ENCODE data around the gene ZFHX2.

The ZFHX2 gene

DNA sequence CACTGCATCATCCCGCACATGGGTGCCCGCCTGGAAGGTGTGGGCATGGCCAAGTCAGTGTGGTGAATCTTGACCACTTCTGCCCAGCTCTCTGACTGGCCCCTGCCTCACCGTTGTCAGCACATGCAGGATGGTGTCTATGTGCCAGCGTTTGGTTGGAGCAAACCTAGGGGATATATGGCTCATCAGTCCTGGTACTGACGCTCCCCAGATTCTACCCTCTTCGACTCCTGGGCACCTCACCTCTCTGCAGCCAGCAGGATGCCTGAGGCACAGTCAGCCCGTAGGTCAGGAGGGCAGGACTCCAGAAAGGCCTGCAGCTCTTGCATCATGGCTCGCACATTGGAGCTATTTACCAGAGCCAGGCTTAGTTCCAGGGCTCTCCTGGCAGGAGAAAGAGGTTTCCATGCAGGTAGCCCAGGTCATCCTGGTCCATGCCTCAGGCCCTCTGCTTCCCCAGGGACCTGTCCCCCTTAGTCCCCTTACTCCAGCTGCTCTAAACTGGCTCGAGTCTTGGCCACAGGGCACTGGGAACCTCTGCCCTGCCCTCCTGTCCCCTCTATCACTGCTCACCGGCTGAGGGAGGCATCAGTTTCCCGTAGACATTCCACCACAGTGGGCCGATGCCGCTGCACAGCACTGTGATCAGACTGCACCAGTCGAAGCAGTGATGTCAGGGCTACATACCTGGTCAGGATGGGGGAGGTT is 12.1 kb upstream of the ZFHX2 start:
- no peak overlapping the region for H3K27ac ChIP-seq (ENCODE audit: low read length)
- H3K4me3 ChIP-seq (ENCODE audit: low read depth in 1 of 2, low read length in 2 of 2), result no peak overlapping the region
- H3K9me3 ChIP-seq (ENCODE audit: insufficient read depth, low read length, severe bottlenecking), result no peaks in the 10 kb centered on the region
- peaks cover 27% of the 10 kb centered on the region for H3K4me1 ChIP-seq (ENCODE audit: insufficient read depth, low read length)
- H3K9ac ChIP-seq (ENCODE audit: low read depth, low read length), result no peak overlapping the region
- H3K79me2 ChIP-seq (ENCODE audit: insufficient read depth, low read length), result peaks cover 19% of the 10 kb centered on the region
- DNase-seq (no peak), ATAC-seq (ENCODE audit: insufficient read depth, low read depth) (no peak)
- H3K4me2 ChIP-seq (ENCODE audit: insufficient read depth, low read length), result no peak overlapping the region
- H2AFZ ChIP-seq (ENCODE audit: low read depth, low read length), result no peak overlapping the region
- no peak for TF ChIP-seq EZH2 (IDR thresholded peaks at IDR 0.05; ENCODE audit: borderline replicate concordance, low read depth, low read length, severe bottlenecking)
- TF ChIP-seq, protein P1, sequence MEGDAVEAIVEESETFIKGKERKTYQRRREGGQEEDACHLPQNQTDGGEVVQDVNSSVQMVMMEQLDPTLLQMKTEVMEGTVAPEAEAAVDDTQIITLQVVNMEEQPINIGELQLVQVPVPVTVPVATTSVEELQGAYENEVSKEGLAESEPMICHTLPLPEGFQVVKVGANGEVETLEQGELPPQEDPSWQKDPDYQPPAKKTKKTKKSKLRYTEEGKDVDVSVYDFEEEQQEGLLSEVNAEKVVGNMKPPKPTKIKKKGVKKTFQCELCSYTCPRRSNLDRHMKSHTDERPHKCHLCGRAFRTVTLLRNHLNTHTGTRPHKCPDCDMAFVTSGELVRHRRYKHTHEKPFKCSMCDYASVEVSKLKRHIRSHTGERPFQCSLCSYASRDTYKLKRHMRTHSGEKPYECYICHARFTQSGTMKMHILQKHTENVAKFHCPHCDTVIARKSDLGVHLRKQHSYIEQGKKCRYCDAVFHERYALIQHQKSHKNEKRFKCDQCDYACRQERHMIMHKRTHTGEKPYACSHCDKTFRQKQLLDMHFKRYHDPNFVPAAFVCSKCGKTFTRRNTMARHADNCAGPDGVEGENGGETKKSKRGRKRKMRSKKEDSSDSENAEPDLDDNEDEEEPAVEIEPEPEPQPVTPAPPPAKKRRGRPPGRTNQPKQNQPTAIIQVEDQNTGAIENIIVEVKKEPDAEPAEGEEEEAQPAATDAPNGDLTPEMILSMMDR (IDR thresholded peaks at IDR 0.05; ENCODE audit: borderline replicate concordance, extremely low read depth, low read length, poor library complexity, severe bottlenecking), result no peak
- peaks cover 6% of the 10 kb centered on the region; the same call in 1 of the 2 replicates for H4K20me1 ChIP-seq (ENCODE audit: insufficient read depth, low read length)
- peaks cover 80% of the 10 kb centered on the region for H3K36me3 ChIP-seq (ENCODE audit: insufficient read depth, low read length)
- H3K27me3 ChIP-seq (ENCODE audit: insufficient read depth, low read length, poor library complexity), result no peaks in the 10 kb centered on the region

DNA sequence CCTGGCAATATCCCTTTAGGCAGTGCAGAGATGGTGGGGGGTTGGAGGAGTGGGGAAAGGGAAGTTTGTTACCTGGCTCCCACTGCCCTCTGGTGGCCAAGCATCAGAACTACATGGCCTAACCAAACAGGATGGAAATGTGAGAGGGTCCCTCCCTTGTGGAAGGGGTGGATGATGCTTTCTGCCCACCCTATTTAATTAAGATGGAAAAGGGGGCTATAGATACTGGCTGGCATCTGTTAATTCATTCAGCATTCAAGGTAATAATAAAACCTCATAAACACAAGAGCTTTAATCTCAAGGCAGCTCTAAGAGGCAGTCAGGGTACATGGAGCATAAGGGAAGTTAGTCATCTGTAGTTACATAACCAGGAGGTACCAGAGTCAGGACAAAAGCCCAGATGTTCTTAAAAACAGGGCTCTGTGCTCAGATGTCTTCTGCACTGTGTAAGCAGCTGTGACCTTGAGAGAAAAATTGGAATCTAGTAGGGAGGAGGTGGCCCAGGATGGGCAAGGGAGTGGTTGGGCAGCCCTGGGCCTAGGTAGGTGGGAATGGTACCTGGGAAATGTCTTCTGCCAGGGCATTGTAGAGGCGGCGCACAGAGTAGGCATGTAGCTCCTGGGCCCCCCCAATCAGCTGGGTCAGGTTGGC is 11.4 kb upstream of the ZFHX2 start:
- peaks cover 25% of the 10 kb centered on the region for H3K4me1 ChIP-seq (ENCODE audit: insufficient read depth, low read length)
- H3K27me3 ChIP-seq (ENCODE audit: insufficient read depth, low read length, poor library complexity), result no peaks in the 10 kb centered on the region
- DNase-seq (peak; percentile 71), ATAC-seq (ENCODE audit: insufficient read depth, low read depth) (peak; percentile 44)
- H4K20me1 ChIP-seq (ENCODE audit: insufficient read depth, low read length), result peaks cover 6% of the 10 kb centered on the region; the same call in 1 of the 2 replicates
- H3K36me3 ChIP-seq (ENCODE audit: insufficient read depth, low read length), result peaks cover 87% of the 10 kb centered on the region
- H3K79me2 ChIP-seq (ENCODE audit: insufficient read depth, low read length), result peaks cover 25% of the 10 kb centered on the region
- H3K4me3 ChIP-seq (ENCODE audit: low read depth in 1 of 2, low read length in 2 of 2), result no peak overlapping the region
- TF ChIP-seq, protein P1 (IDR thresholded peaks at IDR 0.05; ENCODE audit: borderline replicate concordance, extremely low read depth, low read length, poor library complexity, severe bottlenecking), result peak; percentile 93
- no peak for TF ChIP-seq EZH2 (IDR thresholded peaks at IDR 0.05; ENCODE audit: borderline replicate concordance, low read depth, low read length, severe bottlenecking)
- H3K27ac ChIP-seq (ENCODE audit: low read length), result no peak overlapping the region
- H3K9ac ChIP-seq (ENCODE audit: low read depth, low read length), result no peak overlapping the region
- H2AFZ ChIP-seq (ENCODE audit: low read depth, low read length), result no peak overlapping the region
- no peak overlapping the region for H3K4me2 ChIP-seq (ENCODE audit: insufficient read depth, low read length)
- H3K9me3 ChIP-seq (ENCODE audit: insufficient read depth, low read length, severe bottlenecking), result no peaks in the 10 kb centered on the region

DNA sequence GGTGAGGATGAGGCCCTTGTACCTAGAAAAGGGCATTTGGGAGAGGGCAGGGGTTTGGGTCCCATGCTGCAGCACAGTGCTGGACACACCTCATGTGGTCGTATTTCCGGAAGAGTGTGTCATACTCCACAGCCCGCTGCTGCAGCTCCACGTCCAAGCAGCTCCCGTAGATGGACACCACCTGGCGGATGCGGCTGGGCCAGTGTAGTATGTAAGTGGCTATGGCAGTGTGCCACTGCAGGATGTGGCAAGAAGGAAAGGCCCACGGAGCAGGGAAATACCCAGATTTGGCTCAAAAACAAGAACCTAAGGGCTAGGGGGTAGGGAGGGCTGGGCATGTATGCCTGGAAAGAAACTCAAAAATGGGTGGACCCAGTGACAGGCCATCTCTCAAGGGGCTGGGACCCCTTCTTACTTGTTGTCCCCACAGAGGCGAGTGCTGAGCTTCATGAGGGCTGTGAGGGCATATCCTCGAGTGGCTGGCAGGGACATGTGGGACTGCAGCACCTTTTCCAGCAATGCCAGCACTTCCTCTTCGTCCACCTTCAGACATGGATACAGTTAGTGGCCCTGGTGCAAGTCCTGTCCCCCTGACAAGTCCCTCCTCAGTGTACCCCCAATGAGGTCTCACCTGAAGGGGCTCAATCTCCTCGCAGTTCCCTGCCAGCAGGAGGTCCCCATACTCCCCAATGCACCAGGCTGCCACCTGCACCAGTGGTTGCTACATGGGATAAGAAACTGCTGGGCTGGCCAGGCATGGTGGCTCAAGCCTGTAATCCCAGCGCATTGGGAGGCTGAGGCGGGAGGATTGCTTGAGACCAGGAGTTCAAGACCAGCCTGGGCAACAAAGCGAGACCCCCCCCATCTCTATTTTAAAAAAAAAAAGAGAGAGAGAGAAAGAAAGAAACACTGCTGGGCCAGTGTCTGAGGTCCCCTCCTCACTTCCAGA is 10.6 kb upstream of the ZFHX2 start:
- Histone ChIP-seq H3K4me2 (ENCODE audit: insufficient read depth, low read length) (no peak overlapping the region), H3K27ac (ENCODE audit: low read length) (no peak overlapping the region), H3K36me3 (ENCODE audit: insufficient read depth, low read length) (peaks cover 92% of the 10 kb centered on the region), H4K20me1 (ENCODE audit: insufficient read depth, low read length) (peaks cover 6% of the 10 kb centered on the region; the same call in 1 of the 2 replicates), H3K27me3 (ENCODE audit: insufficient read depth, low read length, poor library complexity) (no peaks in the 10 kb centered on the region), H3K4me1 (ENCODE audit: insufficient read depth, low read length) (peaks cover 26% of the 10 kb centered on the region), H3K9me3 (ENCODE audit: insufficient read depth, low read length, severe bottlenecking) (no peaks in the 10 kb centered on the region), H2AFZ (ENCODE audit: low read depth, low read length) (no peak overlapping the region), H3K9ac (ENCODE audit: low read depth, low read length) (no peak overlapping the region), H3K79me2 (ENCODE audit: insufficient read depth, low read length) (peaks cover 32% of the 10 kb centered on the region), H3K4me3 (ENCODE audit: low read depth in 1 of 2, low read length in 2 of 2) (no peak overlapping the region)
- TF ChIP-seq EZH2 (IDR thresholded peaks at IDR 0.05; ENCODE audit: borderline replicate concordance, low read depth, low read length, severe bottlenecking), result no peak
- TF ChIP-seq, protein P1 (IDR thresholded peaks at IDR 0.05; ENCODE audit: borderline replicate concordance, extremely low read depth, low read length, poor library complexity, severe bottlenecking), result no peak
- DNase-seq (no peak), ATAC-seq (ENCODE audit: insufficient read depth, low read depth) (no peak)
